Fibroblast of lung (primary cell): ENCODE results near the gene SULT6B1. TPM values are rescaled to one million over a fixed set of nuclear protein-coding genes. Genes with fewer than 3 reads are reported as not detected.

Experiments used
- DNase-seq, 2 donors: peaks; one replicate each; pipeline versions ENCODE4 v3.0.0 to v3.0.0-alpha.2; 2010; ENCODE audit warnings: low read depth in 2 of 2
- H2AFZ ChIP-seq: 2 replicates; pipeline ENCODE4 v1.5.1; 2012; ENCODE audit warnings: low read length, control low read depth, inconsistent platforms
- H3K27ac ChIP-seq: 2 replicates; pipeline ENCODE4 v1.5.1; 2011; ENCODE audit warnings: low read length, control low read depth; ENCODE audit not compliant: insufficient read depth
- H3K27me3 ChIP-seq: 2 replicates; pipeline ENCODE4 v1.5.1; 2011; ENCODE audit warnings: mild to moderate bottlenecking, low read length; ENCODE audit not compliant: control insufficient read depth, insufficient read depth
- H3K36me3 ChIP-seq: 2 replicates; pipeline ENCODE4 v1.5.1; 2011; ENCODE audit warnings: low read length; ENCODE audit not compliant: control insufficient read depth, insufficient read depth
- H3K4me1 ChIP-seq: 2 replicates; pipeline ENCODE4 v1.5.1; 2011; ENCODE audit warnings: low read length; ENCODE audit not compliant: control insufficient read depth, insufficient read depth; ENCODE audit errors: extremely low read depth
- H3K4me2 ChIP-seq: 2 replicates; pipeline ENCODE4 v1.5.1; 2011; ENCODE audit warnings: low read length, control low read depth; ENCODE audit not compliant: insufficient read depth; ENCODE audit errors: extremely low read depth
- H3K4me3 ChIP-seq, 4 experiments: fragments of 200-600 bp in 1 of 4; sonication (generic) in 1 of 4; replicated peaks in 1 of 4; 2 replicates each; pipeline ENCODE4 v1.5.1; 2011 to 2016; ENCODE audit warnings: low read length in 4 of 4, low read depth in 3 of 4, mild to moderate bottlenecking in 3 of 4, control low read depth in 2 of 4, inconsistent platforms in 1 of 4, mixed read lengths in 1 of 4; ENCODE audit not compliant: insufficient read depth in 1 of 4; ENCODE audit errors: control extremely low read depth in 1 of 4
- H3K79me2 ChIP-seq: 2 replicates; pipeline ENCODE4 v1.5.1; 2012; ENCODE audit warnings: mild to moderate bottlenecking, low read length, inconsistent platforms; ENCODE audit not compliant: control insufficient read depth, insufficient read depth
- H3K9ac ChIP-seq: 2 replicates; pipeline ENCODE4 v1.5.1; 2011; ENCODE audit warnings: mild to moderate bottlenecking, low read length, control low read depth; ENCODE audit not compliant: insufficient read depth
- H3K9me3 ChIP-seq: 2 replicates; pipeline ENCODE4 v1.5.1; 2012; ENCODE audit warnings: low read depth, low read length; ENCODE audit not compliant: control insufficient read depth, insufficient read depth
- H4K20me1 ChIP-seq: 2 replicates; pipeline ENCODE4 v1.5.1; 2011; ENCODE audit warnings: low read length; ENCODE audit not compliant: control insufficient read depth, insufficient read depth; ENCODE audit errors: extremely low read depth
- CTCF ChIP-seq, 2 donors: IDR thresholded peaks in 1 of 2; conservative IDR thresholded peaks in 1 of 2; 1 replicate in 1 of 2; 2 replicates in 1 of 2; pipeline ENCODE4 v1.5.1; 2011 to 2012; ENCODE audit warnings: low read length in 2 of 2, control low read depth in 1 of 2, inconsistent platforms in 1 of 2, low read depth in 1 of 2, mild to moderate bottlenecking in 1 of 2
- EZH2 ChIP-seq: IDR thresholded peaks from 2 replicates; pipeline ENCODE4 v1.5.1; 2012; ENCODE audit warnings: low read length, control low read depth, mild to moderate bottlenecking; ENCODE audit errors: missing control alignments
- polyA plus RNA-seq, 2 donors: library from polyadenylated mRNA; depleted of rRNA in 1 of 2; stranded (reverse) in 1 of 2; unstranded in 1 of 2; fragments of >200 nt; gene quantifications; 2 replicates each; pipeline ENCODE4 v1.2.1, GENCODE V29; 2011 to 2012; ENCODE audit warnings: missing spikeins in 1 of 2
- total RNA-seq: library from RNA; depleted of rRNA; stranded (reverse); fragments of >200 nt; gene quantifications from 2 replicates; pipeline ENCODE4 v1.2.1, GENCODE V29; 2014

The SULT6B1 gene
- total and polyA plus RNA-seq, 2 donors (not counting 1 experiment from before 2014, with no cell fraction given): not detected

- H3K27ac ChIP-seq: no peak overlapping the region
These were observed 45.9 kb downstream of the SULT6B1 start for GRCh38 chr2:37142546-37142945.

GRCh38 chr2:37132914-37133313, 55.6 kb downstream of the SULT6B1 start:
- H3K4me1 ChIP-seq: no peaks in the 10 kb centered on the region
- no peak overlapping the region for H3K4me2 ChIP-seq
- H2AFZ ChIP-seq: no peak overlapping the region
- no peak for DNase-seq
- no peak overlapping the region for H3K9ac ChIP-seq
- H3K27ac ChIP-seq: no peak overlapping the region
- TF ChIP-seq EZH2 (no peak), CTCF (conservative IDR thresholded peaks at IDR 0.05 in 1 of 2, IDR thresholded peaks at IDR 0.05 in 1 of 2; ENCODE audit: low read depth in 1 of 2, low read length in 2 of 2) (no peak)
- no peaks in the 10 kb centered on the region for H3K27me3 ChIP-seq
- no peak overlapping the region for H3K4me3 ChIP-seq
- H4K20me1 ChIP-seq: no peaks in the 10 kb centered on the region
- H3K36me3 ChIP-seq: peaks cover 3% of the 10 kb centered on the region
- no peaks in the 10 kb centered on the region for H3K9me3 ChIP-seq
- no peaks in the 10 kb centered on the region for H3K79me2 ChIP-seq

More at GRCh38 chr2:37142546-37142945, 45.9 kb downstream of the SULT6B1 start:
- Histone ChIP-seq H3K36me3 (peaks cover 2% of the 10 kb centered on the region), H3K4me1 (no peaks in the 10 kb centered on the region), H3K4me3 (no peak overlapping the region), H4K20me1 (no peaks in the 10 kb centered on the region), H3K27me3 (no peaks in the 10 kb centered on the region), H2AFZ (no peak overlapping the region), H3K9ac (no peak overlapping the region), H3K9me3 (no peaks in the 10 kb centered on the region), H3K4me2 (no peak overlapping the region), H3K79me2 (no peaks in the 10 kb centered on the region)
- TF ChIP-seq EZH2: no peak
- DNase-seq: no peak

- no peak for DNase-seq
- no peak overlapping the region for H2AFZ ChIP-seq
- no peak overlapping the region for H3K27ac ChIP-seq
- no peaks in the 10 kb centered on the region for H3K9me3 ChIP-seq
- H3K9ac ChIP-seq: no peak overlapping the region
- no peak overlapping the region for H3K4me3 ChIP-seq
- H3K79me2 ChIP-seq: no peaks in the 10 kb centered on the region
- H3K27me3 ChIP-seq: no peaks in the 10 kb centered on the region
- H4K20me1 ChIP-seq: no peaks in the 10 kb centered on the region
- TF ChIP-seq CTCF (conservative IDR thresholded peaks at IDR 0.05 in 1 of 2, IDR thresholded peaks at IDR 0.05 in 1 of 2; ENCODE audit: low read depth in 1 of 2, low read length in 2 of 2) (no peak), EZH2 (no peak)
- H3K4me2 ChIP-seq: no peak overlapping the region
- peaks cover 3% of the 10 kb centered on the region for H3K36me3 ChIP-seq
- H3K4me1 ChIP-seq: no peaks in the 10 kb centered on the region
These were observed 63.1 kb downstream of the SULT6B1 start for GRCh38 chr2:37125416-37125815.
